Choroid plexus epithelial cell (primary cell): Measurements from ENCODE around the gene CFAP299.
A peak's percentile ranks its signal among the peaks of the same experiment; 100 is the strongest.

Experiments
- DNase-seq: peaks from one replicate; pipeline ENCODE4 v3.0.0-alpha.2; 2010; ENCODE audit warnings: low read depth
- H3K4me3 ChIP-seq: 2 replicates; pipeline ENCODE4 v1.5.1; 2011; ENCODE audit warnings: low read depth, mild to moderate bottlenecking, control low read depth, low read length, moderate library complexity
- TF ChIP-seq, protein P1 (sequence below): conservative IDR thresholded peaks from 2 replicates; pipeline ENCODE4 v1.5.1; 2011; ENCODE audit warnings: low read depth, mild to moderate bottlenecking, control low read depth, inconsistent platforms, low read length, moderate library complexity

Gene CFAP299

DNA sequence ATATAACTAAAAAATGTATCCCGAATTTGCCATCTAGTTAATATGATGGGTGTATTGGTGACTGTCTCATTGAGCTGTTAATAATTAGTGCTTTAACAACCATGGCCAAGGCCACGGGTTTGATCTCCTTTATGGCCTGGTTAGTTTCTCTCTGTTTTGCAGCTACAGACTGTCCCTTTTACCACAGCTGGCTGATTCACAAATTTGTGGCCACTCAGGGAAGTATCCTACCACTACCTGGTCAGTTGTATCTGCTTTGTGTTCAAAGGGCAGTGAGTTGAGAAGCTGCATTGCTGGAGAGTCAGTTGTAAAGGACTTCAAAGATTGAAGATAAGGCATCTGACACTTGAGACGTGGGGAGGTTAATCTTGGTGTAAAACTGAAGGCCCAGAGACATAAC lies 475.9 kb downstream of the CFAP299 start:
- DNase-seq: no peak
- TF ChIP-seq, protein P1, sequence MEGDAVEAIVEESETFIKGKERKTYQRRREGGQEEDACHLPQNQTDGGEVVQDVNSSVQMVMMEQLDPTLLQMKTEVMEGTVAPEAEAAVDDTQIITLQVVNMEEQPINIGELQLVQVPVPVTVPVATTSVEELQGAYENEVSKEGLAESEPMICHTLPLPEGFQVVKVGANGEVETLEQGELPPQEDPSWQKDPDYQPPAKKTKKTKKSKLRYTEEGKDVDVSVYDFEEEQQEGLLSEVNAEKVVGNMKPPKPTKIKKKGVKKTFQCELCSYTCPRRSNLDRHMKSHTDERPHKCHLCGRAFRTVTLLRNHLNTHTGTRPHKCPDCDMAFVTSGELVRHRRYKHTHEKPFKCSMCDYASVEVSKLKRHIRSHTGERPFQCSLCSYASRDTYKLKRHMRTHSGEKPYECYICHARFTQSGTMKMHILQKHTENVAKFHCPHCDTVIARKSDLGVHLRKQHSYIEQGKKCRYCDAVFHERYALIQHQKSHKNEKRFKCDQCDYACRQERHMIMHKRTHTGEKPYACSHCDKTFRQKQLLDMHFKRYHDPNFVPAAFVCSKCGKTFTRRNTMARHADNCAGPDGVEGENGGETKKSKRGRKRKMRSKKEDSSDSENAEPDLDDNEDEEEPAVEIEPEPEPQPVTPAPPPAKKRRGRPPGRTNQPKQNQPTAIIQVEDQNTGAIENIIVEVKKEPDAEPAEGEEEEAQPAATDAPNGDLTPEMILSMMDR: no peak
- H3K4me3 ChIP-seq: no peak overlapping the region

DNA sequence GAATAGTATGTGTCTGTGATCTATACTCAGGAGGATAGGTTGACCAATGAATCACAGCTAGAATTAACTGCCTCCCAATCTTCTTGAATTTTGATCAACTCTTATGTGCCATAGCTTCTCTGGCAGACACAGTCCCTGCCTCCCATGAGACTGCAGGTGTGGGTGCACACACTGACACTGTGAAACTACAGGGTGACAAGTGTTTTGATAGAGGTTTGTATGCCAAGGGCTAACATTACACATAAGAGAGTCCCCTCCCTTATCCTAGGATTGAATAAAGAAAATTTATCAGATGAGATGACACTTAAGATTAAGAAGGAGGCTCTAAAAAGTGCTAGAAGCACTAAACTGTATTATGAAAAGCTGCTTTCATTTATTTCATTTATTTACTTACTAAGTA lies 476.6 kb downstream of the CFAP299 start:
- no peak overlapping the region for H3K4me3 ChIP-seq
- no peak for DNase-seq
- TF ChIP-seq, protein P1: no peak

DNA sequence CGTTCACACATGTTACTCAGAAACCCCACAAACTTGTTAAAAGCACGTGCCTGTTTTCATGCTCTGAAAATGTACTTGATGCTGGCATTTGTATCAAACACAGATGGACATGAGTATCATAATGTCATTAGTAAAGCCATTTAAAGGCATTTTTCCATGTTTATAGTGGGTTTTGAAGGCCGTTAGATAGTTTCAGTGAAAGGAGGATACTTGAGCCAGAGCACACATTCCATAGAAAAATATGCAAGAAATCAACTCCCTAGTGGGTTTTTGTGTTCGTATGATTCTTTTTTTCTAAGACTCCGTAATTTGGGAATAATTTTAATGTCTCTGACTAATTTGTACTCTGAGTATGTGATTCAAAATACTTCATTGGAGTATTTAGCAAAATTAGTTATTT lies 478.7 kb downstream of the CFAP299 start:
- TF ChIP-seq, protein P1: no peak
- H3K4me3 ChIP-seq: no peak overlapping the region
- DNase-seq: no peak

DNA sequence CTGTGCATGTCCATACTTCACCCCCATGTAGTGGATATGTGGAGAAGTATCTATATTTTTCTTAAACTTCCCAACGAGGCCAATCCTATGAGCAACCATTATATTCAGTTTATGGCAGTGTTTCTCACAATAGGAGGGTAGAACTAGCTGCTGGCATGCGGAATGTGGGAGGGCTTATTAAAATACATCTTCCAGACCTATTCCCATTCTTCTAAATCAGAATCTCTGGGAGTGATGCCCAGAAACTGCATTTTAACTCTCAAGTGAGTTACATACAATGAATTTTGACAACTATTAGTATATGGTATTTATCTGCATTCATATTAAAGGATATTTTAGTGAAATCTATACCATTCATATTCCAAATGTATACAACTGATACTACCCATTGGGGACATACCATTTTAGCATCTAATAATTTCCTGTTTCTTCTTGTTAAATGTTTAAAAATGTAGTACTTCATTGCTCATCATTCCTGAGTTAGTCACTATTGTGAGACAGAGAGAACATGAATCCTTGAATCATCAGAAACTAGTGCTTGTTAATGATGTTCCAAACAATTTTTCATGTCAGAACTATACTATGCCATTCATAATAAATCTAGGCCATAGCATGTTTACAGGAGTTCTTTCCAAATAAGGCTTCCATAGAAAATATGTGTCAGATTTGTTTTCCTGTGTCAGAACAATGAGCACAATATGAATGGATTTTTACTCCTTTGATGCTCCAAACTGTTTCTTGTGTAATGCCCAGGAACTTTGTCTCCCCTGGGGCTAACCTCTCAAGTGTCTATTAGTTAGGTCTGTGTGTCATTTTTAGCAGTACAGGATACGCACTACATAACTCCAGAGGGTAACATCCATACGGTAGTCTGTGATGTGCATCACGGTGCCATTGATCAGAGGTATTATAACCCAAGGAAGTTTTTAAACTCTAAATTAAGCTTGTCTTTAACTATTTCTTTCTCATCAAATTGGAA lies 496.1 kb downstream of the CFAP299 start:
- no peak for DNase-seq
- H3K4me3 ChIP-seq: no peak overlapping the region
- TF ChIP-seq, protein P1: no peak

DNA sequence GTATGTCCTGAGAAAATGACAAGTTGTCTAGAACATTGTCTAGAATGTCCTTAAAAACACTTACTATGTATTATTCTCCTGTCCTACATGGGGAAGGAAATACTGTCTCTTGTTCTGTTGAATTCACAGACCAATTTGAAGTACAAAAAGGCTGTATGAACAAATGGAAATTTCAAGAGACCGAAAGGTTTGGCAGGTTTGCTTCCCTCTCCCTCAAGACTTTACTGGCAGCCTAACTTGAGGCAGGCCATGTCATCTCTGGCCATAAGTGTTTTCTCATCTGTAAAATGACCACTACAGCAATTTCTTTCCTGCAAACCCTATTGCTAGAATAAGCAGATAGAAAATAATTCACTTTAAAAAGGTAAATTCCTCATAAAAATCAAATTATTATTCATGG lies 503.8 kb downstream of the CFAP299 start:
- no peak overlapping the region for H3K4me3 ChIP-seq
- DNase-seq: no peak
- TF ChIP-seq, protein P1: no peak

DNA sequence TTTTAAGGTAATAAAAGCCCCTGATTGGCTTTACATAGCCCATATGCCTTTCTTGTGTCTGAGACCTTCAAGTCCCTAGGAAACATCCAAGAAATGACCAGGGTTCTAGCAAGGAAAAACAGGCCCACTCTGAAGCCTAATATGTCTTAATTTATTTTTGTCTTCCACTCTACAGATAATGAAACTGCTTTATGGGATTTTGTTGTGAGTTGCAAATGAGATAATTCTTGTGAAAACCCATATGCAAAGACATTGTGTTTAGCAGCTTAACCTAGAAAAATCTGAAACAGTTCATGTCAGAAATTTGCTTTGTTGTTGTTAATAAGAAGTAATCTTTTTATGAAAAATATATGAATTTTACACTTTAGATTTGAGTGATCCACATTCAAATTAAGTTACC lies 504.3 kb downstream of the CFAP299 start:
- DNase-seq: no peak
- no peak overlapping the region for H3K4me3 ChIP-seq
- TF ChIP-seq, protein P1: no peak

DNA sequence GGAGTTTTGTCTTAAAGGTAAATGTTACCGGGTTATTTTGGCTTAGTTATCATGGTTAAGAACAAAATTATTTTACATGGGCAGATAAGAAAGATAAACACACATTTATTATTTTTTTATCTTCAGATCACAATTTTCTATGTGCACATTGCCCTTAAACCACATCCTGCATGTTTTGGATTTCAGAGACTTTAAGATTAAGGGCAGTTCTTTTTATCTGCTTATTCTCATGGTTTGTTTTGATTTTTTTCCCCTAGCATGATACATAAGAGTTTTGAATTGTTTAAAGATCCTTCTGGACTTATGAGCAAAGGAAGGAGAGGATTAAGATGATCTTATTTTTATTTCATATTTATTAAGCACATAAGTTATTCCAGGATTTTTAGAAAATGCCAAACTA lies 504.9 kb downstream of the CFAP299 start:
- TF ChIP-seq, protein P1: no peak
- no peak overlapping the region for H3K4me3 ChIP-seq
- peak; percentile 52 for DNase-seq
